Nephron progenitor cell (in vitro differentiated cells): ENCODE results near the gene PHACTR1.

ENCODE experiments used
- DNase-seq: peaks from one replicate; pipeline ENCODE4 v3.0.0; 2021
- H3K27ac Mint-ChIP-seq: 2 replicates; pipeline ENCODE4 v1.8.0; 2021; ENCODE audit warnings: mild to moderate bottlenecking, moderate library complexity, mixed read lengths
- H3K27me3 Mint-ChIP-seq: 2 replicates; pipeline ENCODE4 v1.8.0; 2021; ENCODE audit warnings: mild to moderate bottlenecking, low read depth, mixed read lengths; ENCODE audit not compliant: poor library complexity
- H3K36me3 Mint-ChIP-seq: 2 replicates; pipeline ENCODE4 v1.8.0; 2021; ENCODE audit warnings: low read depth, mixed read lengths
- H3K4me1 Mint-ChIP-seq: 2 replicates; pipeline ENCODE4 v1.8.0; 2021; ENCODE audit warnings: mixed read lengths
- H3K4me3 Mint-ChIP-seq: 2 replicates; pipeline ENCODE4 v1.8.0; 2021; ENCODE audit warnings: mild to moderate bottlenecking, moderate library complexity, mixed read lengths
- H3K9me3 Mint-ChIP-seq: 2 replicates; pipeline ENCODE4 v1.8.0; 2021; ENCODE audit warnings: mild to moderate bottlenecking, moderate library complexity, mixed read lengths
- TF ChIP-seq, protein P1 (sequence below): fragments of 200-600 bp; sonication (generic); IDR thresholded peaks from 2 replicates; pipeline ENCODE4 v1.5.0; 2021; ENCODE audit warnings: antibody characterized with exemption

PHACTR1 gene

DNA sequence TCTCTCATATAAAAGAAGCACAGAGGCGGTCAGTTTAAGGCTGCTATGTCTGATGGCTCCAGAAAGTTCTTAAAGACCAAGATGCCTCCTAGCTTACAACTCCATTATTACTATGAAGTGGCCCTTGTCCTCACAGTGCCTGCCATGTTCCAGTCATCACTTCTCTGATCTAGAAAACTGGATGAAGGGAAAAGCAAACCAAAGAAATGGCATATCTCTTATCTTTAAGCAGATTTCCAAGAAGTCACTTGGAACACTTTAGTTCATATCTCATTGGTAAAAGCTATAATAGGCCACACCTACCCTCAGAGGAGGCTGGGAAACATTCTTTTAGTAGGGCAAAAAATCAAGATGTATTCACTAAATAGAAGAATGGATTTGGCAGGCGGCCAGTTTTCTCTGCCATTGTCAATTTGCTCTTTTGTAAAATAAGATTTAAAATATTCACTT lies 322.2 kb downstream of the PHACTR1 start:
- no peak for DNase-seq
- H3K27ac Mint-ChIP-seq = no peak overlapping the region
- peaks cover 4% of the 10 kb centered on the region for H3K27me3 Mint-ChIP-seq
- TF ChIP-seq, protein P1, sequence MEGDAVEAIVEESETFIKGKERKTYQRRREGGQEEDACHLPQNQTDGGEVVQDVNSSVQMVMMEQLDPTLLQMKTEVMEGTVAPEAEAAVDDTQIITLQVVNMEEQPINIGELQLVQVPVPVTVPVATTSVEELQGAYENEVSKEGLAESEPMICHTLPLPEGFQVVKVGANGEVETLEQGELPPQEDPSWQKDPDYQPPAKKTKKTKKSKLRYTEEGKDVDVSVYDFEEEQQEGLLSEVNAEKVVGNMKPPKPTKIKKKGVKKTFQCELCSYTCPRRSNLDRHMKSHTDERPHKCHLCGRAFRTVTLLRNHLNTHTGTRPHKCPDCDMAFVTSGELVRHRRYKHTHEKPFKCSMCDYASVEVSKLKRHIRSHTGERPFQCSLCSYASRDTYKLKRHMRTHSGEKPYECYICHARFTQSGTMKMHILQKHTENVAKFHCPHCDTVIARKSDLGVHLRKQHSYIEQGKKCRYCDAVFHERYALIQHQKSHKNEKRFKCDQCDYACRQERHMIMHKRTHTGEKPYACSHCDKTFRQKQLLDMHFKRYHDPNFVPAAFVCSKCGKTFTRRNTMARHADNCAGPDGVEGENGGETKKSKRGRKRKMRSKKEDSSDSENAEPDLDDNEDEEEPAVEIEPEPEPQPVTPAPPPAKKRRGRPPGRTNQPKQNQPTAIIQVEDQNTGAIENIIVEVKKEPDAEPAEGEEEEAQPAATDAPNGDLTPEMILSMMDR = no peak
- no peaks in the 10 kb centered on the region for H3K36me3 Mint-ChIP-seq
- H3K4me1 Mint-ChIP-seq = peaks cover 5% of the 10 kb centered on the region
- H3K9me3 Mint-ChIP-seq = no peaks in the 10 kb centered on the region
- no peak overlapping the region for H3K4me3 Mint-ChIP-seq

DNA sequence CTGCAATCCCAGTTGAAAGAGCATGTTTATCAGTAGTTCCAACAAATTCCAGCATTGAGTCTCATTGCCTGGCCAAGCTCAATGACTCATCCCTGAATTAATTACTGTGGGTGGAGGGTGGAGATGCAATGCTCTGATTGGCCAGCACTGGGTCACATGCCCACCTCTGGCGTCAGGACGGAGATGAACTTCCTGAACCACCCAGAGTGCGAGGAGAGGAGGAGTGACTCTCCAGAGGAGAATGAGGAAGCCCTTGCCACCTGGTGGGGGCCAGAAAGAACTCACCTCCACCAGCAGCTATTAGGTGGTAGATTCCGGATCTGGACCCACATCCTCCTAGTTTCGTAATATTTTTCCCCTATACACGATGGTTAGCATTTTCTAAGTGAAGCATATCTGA lies 327.8 kb downstream of the PHACTR1 start:
- TF ChIP-seq, protein P1 = no peak
- peaks cover 4% of the 10 kb centered on the region for H3K27me3 Mint-ChIP-seq
- H3K4me3 Mint-ChIP-seq = no peak overlapping the region
- no peaks in the 10 kb centered on the region for H3K9me3 Mint-ChIP-seq
- H3K27ac Mint-ChIP-seq = no peak overlapping the region
- no peak for DNase-seq
- peaks cover 21% of the 10 kb centered on the region for H3K4me1 Mint-ChIP-seq
- no peaks in the 10 kb centered on the region for H3K36me3 Mint-ChIP-seq

DNA sequence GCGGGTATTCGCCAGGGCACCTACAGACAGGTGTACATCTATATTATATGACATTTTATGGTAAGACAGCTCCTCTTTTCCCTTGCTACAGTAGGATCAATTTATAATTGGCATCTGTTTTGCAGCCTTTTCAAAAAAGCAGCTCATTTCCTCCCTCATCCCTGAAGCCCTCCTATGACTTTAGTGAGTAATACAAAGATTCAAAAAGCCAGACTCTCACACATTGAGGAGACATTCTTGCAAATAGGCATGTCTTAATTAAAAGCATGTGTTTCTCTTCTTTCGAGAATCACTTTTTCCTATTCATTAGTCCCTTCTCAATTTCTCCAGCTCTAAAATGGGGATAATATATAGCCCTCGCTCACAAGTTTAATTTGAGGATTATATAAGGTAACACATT lies 328.3 kb downstream of the PHACTR1 start:
- peaks cover 4% of the 10 kb centered on the region for H3K27me3 Mint-ChIP-seq
- H3K36me3 Mint-ChIP-seq = no peaks in the 10 kb centered on the region
- no peak overlapping the region for H3K27ac Mint-ChIP-seq
- no peak overlapping the region for H3K4me3 Mint-ChIP-seq
- TF ChIP-seq, protein P1 = no peak
- DNase-seq = no peak
- H3K9me3 Mint-ChIP-seq = no peaks in the 10 kb centered on the region
- peaks cover 21% of the 10 kb centered on the region for H3K4me1 Mint-ChIP-seq

DNA sequence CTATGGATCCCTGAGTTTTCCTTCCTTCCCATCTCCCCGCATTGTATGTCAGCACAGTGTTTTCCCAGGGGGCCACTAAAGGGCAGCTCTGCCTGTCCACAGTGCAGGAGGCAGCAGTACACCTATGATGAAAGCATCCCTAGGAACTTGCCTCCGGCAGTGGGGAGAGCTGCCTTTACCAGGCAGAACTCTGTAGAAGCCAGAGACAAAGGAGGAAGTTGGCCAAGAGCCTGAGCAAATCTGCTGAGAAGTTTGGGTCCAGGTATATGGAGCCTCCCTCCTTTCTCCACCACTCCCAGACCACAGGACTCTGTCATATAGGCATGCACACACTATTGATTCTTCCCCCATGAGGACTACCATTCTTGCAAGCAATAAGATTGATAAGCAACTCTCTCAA lies 329.1 kb downstream of the PHACTR1 start:
- no peak for DNase-seq
- H3K27me3 Mint-ChIP-seq = no peaks in the 10 kb centered on the region
- H3K9me3 Mint-ChIP-seq = no peaks in the 10 kb centered on the region
- no peak overlapping the region for H3K4me3 Mint-ChIP-seq
- no peaks in the 10 kb centered on the region for H3K36me3 Mint-ChIP-seq
- TF ChIP-seq, protein P1 = no peak
- H3K4me1 Mint-ChIP-seq = peaks cover 21% of the 10 kb centered on the region
- H3K27ac Mint-ChIP-seq = no peak overlapping the region

DNA sequence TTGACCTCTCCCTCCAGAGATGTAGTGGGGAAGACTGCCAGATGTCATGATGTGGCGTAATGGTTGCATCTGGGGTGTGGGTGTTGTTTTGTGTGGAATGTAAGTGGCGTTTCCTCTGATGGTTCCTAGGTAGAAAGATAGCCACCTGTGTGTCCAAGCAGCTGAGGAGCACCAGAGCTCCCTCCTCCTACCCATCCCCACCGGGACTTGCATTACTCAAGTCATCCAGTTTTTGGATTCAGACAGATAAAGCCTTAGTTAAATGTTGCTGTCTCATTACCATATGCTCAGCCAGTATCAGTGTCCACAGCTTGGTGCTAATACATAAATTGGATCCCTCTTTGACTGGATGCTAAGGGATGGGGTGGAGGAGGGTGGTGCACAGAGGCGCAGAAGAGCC lies 329.5 kb downstream of the PHACTR1 start:
- Mint-ChIP-seq H3K36me3 (no peaks in the 10 kb centered on the region), H3K27me3 (no peaks in the 10 kb centered on the region), H3K9me3 (no peaks in the 10 kb centered on the region), H3K4me3 (no peak overlapping the region), H3K4me1 (peaks cover 20% of the 10 kb centered on the region), H3K27ac (no peak overlapping the region)
- TF ChIP-seq, protein P1 = no peak
- DNase-seq = no peak

DNA sequence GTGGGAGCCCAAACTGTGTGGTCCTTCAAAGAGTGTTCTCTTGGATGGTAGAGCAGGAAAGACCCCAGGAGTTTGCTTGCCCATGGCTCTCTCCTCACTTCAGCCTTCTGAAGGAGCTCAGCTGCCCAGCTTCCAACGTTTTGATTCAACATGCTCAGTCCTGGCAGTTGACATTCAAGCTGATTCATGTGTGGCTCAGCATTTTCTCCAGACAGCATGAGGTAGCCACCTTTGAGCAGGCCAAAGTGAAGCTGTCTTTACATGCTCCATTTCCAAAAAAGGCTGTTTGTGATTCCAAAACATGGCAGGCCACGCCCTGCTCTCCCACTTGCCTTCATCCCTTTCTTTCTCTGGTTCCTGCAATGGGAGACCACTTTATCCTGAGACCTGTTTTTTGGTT lies 331.5 kb downstream of the PHACTR1 start:
- Mint-ChIP-seq H3K9me3 (no peaks in the 10 kb centered on the region), H3K4me1 (peaks cover 16% of the 10 kb centered on the region), H3K27me3 (peaks cover 6% of the 10 kb centered on the region), H3K27ac (no peak overlapping the region), H3K4me3 (no peak overlapping the region), H3K36me3 (no peaks in the 10 kb centered on the region)
- DNase-seq = no peak
- TF ChIP-seq, protein P1 = no peak
